OCI-LY7 (cell line): ENCODE measurements around the gene COL23A1.

ENCODE experiments used
- EZH2phosphoT487 ChIP-seq: fragments of 200-600 bp; sonication (generic); IDR thresholded peaks from 2 replicates; pipeline ENCODE4 v1.6.1; 2018; ENCODE audit warnings: low read depth, borderline replicate concordance, mild to moderate bottlenecking, mixed run types, antibody characterized with exemption, low read length, moderate library complexity, mixed read lengths
- TF ChIP-seq, protein P1 (sequence below): fragments of 200-600 bp; sonication (generic); conservative IDR thresholded peaks from 2 replicates; pipeline ENCODE4 v1.5.1; 2014; ENCODE audit warnings: mild to moderate bottlenecking, antibody characterized with exemption, low read length, moderate library complexity, mixed read lengths

DNA sequence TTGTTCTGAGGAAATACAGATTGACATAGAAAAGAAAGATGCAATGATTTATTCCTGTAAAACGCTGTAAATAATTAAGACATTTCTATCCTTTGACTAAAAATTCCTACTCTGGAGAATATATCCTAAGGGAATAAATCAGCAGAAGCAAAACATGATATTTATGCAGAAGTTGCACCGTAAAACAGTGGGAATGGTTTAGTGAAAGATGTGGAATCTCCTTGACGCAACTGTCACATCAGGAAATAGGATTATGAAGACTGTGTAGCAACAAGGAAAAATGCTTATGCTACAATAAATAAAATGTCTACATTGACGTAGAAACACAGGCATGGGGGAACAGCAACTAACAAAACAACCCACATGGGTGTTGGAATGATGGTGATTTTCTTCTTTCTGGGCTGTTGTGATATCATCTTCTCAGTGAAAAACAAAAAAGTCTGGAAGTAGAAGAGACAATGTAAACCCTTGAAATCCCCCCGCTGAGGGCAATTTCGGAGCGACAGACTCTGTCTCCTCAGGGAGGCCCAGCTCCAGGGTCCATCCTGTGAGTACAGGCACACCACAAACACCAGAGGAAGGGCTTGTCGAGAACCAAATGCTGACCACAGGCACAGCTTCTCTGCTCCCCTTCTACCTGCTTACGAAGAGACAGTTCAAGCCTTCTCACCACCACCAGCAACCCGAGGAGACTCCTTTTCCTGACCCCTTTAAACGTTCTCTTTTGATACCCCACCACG, 25.2 kb downstream of the COL23A1 start:
- TF ChIP-seq, protein P1, sequence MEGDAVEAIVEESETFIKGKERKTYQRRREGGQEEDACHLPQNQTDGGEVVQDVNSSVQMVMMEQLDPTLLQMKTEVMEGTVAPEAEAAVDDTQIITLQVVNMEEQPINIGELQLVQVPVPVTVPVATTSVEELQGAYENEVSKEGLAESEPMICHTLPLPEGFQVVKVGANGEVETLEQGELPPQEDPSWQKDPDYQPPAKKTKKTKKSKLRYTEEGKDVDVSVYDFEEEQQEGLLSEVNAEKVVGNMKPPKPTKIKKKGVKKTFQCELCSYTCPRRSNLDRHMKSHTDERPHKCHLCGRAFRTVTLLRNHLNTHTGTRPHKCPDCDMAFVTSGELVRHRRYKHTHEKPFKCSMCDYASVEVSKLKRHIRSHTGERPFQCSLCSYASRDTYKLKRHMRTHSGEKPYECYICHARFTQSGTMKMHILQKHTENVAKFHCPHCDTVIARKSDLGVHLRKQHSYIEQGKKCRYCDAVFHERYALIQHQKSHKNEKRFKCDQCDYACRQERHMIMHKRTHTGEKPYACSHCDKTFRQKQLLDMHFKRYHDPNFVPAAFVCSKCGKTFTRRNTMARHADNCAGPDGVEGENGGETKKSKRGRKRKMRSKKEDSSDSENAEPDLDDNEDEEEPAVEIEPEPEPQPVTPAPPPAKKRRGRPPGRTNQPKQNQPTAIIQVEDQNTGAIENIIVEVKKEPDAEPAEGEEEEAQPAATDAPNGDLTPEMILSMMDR: no peak
- TF ChIP-seq EZH2phosphoT487: no peak
